HepG2 (cell line): ENCODE data around the gene ZNF391. TPM values are rescaled to one million over a fixed set of nuclear protein-coding genes. Genes with fewer than 3 reads are reported as not detected.

ENCODE experiments used
- HNRNPH1 ChIP-seq: fragments of 200-400 bp; formaldehyde crosslinking; optimal IDR thresholded peaks from 2 replicates; pipeline ENCODE3; 2017; ENCODE audit warnings: mild to moderate bottlenecking, low read depth, low read length
- KLF6 ChIP-seq: IDR thresholded peaks from 2 replicates; pipeline ENCODE4 v1.8.0; 2016; ENCODE audit warnings: missing biosample characterization, missing genetic modification reagents
- MED1 ChIP-seq: sonication (generic); formaldehyde crosslinking; IDR thresholded peaks from 2 replicates; pipeline ENCODE4 v1.4.0; 2020; ENCODE audit warnings: missing genetic modification reagents
- NBN ChIP-seq: fragments of 450-650 bp; conservative IDR thresholded peaks from 2 replicates; pipeline ENCODE4 v1.6.1; 2017
- NR2F1 ChIP-seq, 2 experiments: fragments of 450-650 bp in 1 of 2; formaldehyde crosslinking in 1 of 2; IDR thresholded peaks; 2 replicates each; pipeline versions ENCODE4 v1.5.0 to v1.6.1; 2016 to 2020; ENCODE audit warnings: mild to moderate bottlenecking in 1 of 2, missing compliant biosample characterization in 1 of 2, missing genetic modification reagents in 1 of 2, moderate library complexity in 1 of 2
- NR2F6 ChIP-seq, 2 experiments: IDR thresholded peaks; 2 replicates each; pipeline ENCODE4 v1.6.1; 2016; ENCODE audit warnings: antibody characterized with exemption in 1 of 2, mild to moderate bottlenecking in 1 of 2
- PHF5A ChIP-seq: IDR thresholded peaks from one replicate; pipeline ENCODE4 v1.6.1; 2018; ENCODE audit warnings: low read depth, missing genetic modification reagents; ENCODE audit not compliant: unreplicated experiment
- POGZ ChIP-seq: sonication (generic); formaldehyde crosslinking; IDR thresholded peaks from 2 replicates; pipeline ENCODE4 v1.4.0; 2020; ENCODE audit warnings: mild to moderate bottlenecking, missing genetic modification reagents
- REL ChIP-seq: sonication (generic); formaldehyde crosslinking; conservative IDR thresholded peaks from 2 replicates; pipeline ENCODE4 v1.8.0; 2022; ENCODE audit warnings: mild to moderate bottlenecking, missing genetic modification reagents, moderate library complexity
- SAP130 ChIP-seq: IDR thresholded peaks from 2 replicates; pipeline ENCODE4 v1.6.1; 2016; ENCODE audit warnings: low read depth
- SIN3B ChIP-seq: fragments of 150-350 bp; IDR thresholded peaks from 2 replicates; pipeline ENCODE4 v1.6.1; 2014; ENCODE audit warnings: low read length
- SP140L ChIP-seq: sonication (generic); formaldehyde crosslinking; IDR thresholded peaks from 2 replicates; pipeline ENCODE4 v1.4.0; 2020; ENCODE audit warnings: missing genetic modification reagents, borderline replicate concordance
- SRSF9 ChIP-seq: fragments of 200-400 bp; formaldehyde crosslinking; IDR thresholded peaks from 2 replicates; pipeline ENCODE4 v1.6.1; 2018; ENCODE audit warnings: borderline replicate concordance, mild to moderate bottlenecking, low read depth, low read length; ENCODE audit not compliant: insufficient read depth, poor library complexity, severe bottlenecking
- TEAD3 ChIP-seq: optimal IDR thresholded peaks from 2 replicates; pipeline ENCODE3; 2016; ENCODE audit warnings: borderline replicate concordance
- U2AF2 ChIP-seq: fragments of 200-400 bp; formaldehyde crosslinking; IDR thresholded peaks from 2 replicates; pipeline ENCODE4 v1.6.1; 2017; ENCODE audit warnings: low read depth, mild to moderate bottlenecking, low read length
- ZFP37 ChIP-seq: sonication (generic); formaldehyde crosslinking; IDR thresholded peaks from 2 replicates; pipeline ENCODE4 v1.4.0; 2020; ENCODE audit warnings: missing genetic modification reagents, borderline replicate concordance
- ZKSCAN8 ChIP-seq: IDR thresholded peaks from 2 replicates; pipeline ENCODE4 v1.6.1; 2016; ENCODE audit warnings: borderline replicate concordance, missing genetic modification reagents, missing compliant biosample characterization
- ZNF138 ChIP-seq: sonication (generic); formaldehyde crosslinking; IDR thresholded peaks from 2 replicates; pipeline ENCODE4 v1.5.0; 2020; ENCODE audit warnings: mild to moderate bottlenecking, low read depth, missing genetic modification reagents
- ZNF160 ChIP-seq: sonication (generic); formaldehyde crosslinking; IDR thresholded peaks from 2 replicates; pipeline ENCODE4 v1.8.0; 2022; ENCODE audit warnings: mild to moderate bottlenecking, inconsistent platforms, missing genetic modification reagents
- ZNF225 ChIP-seq: sonication (generic); formaldehyde crosslinking; IDR thresholded peaks from 2 replicates; pipeline ENCODE4 v1.4.0; 2020; ENCODE audit warnings: mild to moderate bottlenecking, missing genetic modification reagents
- ZNF326 ChIP-seq: sonication (generic); formaldehyde crosslinking; IDR thresholded peaks from 2 replicates; pipeline ENCODE4 v1.4.0; 2020; ENCODE audit warnings: missing genetic modification reagents, borderline replicate concordance
- ZNF333 ChIP-seq: sonication (generic); formaldehyde crosslinking; IDR thresholded peaks from 2 replicates; pipeline ENCODE4 v1.4.0; 2020; ENCODE audit warnings: mild to moderate bottlenecking, missing genetic modification reagents, borderline replicate concordance
- ZNF605 ChIP-seq: sonication (generic); formaldehyde crosslinking; IDR thresholded peaks from 2 replicates; pipeline ENCODE4 v1.8.0; 2022; ENCODE audit warnings: mild to moderate bottlenecking, missing genetic modification reagents
- ZNF782 ChIP-seq: sonication (generic); formaldehyde crosslinking; IDR thresholded peaks from 2 replicates; pipeline ENCODE4 v1.4.0; 2020; ENCODE audit warnings: missing genetic modification reagents, mild to moderate bottlenecking, borderline replicate concordance
- polyA plus RNA-seq, 8 experiments: library from polyadenylated mRNA; depleted of rRNA in 3 of 8; stranded (reverse) in 7 of 8; unstranded in 1 of 8; fragments of >200 nt; fragmentation: Illumina TruSeq in 4 of 8; extraction: Trizol in 4 of 8; gene quantifications; 2 replicates each; pipeline versions ENCODE4 v1.2.1 to v1.2.3, GENCODE V29; 2011 to 2016; ENCODE audit warnings: low read depth in 4 of 8, missing spikeins in 1 of 8, mixed read lengths in 1 of 8; ENCODE audit not compliant: insufficient read depth in 1 of 8
- total RNA-seq, 5 experiments: library from RNA; depleted of rRNA; stranded (reverse); fragments of >200 nt; fragmentation: Illumina TruSeq; extraction: Trizol; gene quantifications; 2 replicates each; pipeline ENCODE4 v1.2.3, GENCODE V29; 2016; ENCODE audit warnings: low read depth in 1 of 5
- TF ChIP-seq, protein P1 (sequence below): sonication (generic); formaldehyde crosslinking; IDR thresholded peaks from 2 replicates; pipeline ENCODE4 v1.5.0; 2020; ENCODE audit warnings: missing genetic modification reagents, mild to moderate bottlenecking, borderline replicate concordance
- TF ChIP-seq, protein P2 (sequence below): sonication (generic); formaldehyde crosslinking; IDR thresholded peaks from 2 replicates; pipeline ENCODE4 v1.4.0; 2020; ENCODE audit warnings: missing genetic modification reagents
- TF ChIP-seq, protein P3 (sequence below): sonication (generic); formaldehyde crosslinking; IDR thresholded peaks from 2 replicates; pipeline ENCODE4 v1.4.0; 2020; ENCODE audit warnings: mild to moderate bottlenecking, missing genetic modification reagents

The ZNF391 gene
- total and polyA plus RNA-seq, 2 of the 13 experiments (the other 11 are each of a cell fraction or from before 2014, with no cell fraction given): 0.78 to 1.7 TPM

DNA sequence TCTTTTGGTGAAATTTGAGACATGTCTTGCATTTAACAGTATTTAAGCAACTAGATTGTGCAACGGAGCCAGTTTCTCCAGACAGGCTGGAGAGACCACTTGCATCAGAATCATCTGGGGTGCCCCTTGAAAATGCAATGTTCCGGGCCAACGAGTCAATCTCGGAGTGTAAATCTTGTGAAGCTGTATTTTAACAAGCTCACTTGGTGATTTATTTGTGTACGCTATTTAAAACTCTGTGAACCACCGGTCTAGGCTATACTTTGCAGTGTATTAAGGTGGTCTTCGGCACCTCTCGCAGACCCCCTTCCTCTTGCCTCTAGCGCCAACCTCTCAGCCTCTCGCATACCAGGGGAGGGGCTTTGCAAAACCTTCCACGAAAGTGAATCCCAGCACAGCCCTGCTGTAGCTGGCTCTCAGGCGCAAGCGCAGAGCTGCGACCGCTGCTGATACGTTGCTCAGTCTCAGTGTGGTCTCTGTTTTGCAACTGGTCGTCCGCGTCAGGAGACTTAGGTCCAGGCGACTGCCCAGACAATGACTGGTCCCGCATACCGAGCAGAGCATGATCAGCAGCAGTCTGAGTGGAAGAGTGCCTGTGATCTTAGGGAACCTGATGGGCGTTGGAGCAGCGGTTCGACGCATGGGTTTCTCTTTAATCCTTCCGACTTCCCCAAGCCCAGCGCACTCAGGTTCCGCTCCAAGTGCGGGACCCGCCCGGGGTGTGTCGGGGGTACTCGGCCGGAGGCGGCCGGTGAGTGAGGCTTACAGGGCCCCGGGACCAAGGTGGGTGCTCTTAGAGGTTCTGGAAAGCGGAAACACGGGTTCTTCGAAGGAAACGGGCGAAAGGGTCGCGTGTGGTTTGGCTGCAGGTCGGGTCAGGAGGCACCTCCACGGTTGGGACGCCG is at the start of gene ZNF391 (continued):
- TF ChIP-seq, protein P1, sequence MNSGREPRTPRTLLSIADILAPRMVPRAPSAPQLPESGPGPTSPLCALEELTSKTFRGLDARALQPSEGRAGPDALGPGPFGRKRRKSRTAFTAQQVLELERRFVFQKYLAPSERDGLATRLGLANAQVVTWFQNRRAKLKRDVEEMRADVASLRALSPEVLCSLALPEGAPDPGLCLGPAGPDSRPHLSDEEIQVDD (CRISPR knock-in tag): no peak
- TF ChIP-seq SAP130 (CRISPR knock-in tag): no peak; the same call in none of the 2 replicates
- peak; percentile 94 for TF ChIP-seq ZNF782 (CRISPR knock-in tag)
- TF ChIP-seq SP140L: peak; percentile 87; the same call in 1 of the 2 replicates
- TF ChIP-seq, protein P2, sequence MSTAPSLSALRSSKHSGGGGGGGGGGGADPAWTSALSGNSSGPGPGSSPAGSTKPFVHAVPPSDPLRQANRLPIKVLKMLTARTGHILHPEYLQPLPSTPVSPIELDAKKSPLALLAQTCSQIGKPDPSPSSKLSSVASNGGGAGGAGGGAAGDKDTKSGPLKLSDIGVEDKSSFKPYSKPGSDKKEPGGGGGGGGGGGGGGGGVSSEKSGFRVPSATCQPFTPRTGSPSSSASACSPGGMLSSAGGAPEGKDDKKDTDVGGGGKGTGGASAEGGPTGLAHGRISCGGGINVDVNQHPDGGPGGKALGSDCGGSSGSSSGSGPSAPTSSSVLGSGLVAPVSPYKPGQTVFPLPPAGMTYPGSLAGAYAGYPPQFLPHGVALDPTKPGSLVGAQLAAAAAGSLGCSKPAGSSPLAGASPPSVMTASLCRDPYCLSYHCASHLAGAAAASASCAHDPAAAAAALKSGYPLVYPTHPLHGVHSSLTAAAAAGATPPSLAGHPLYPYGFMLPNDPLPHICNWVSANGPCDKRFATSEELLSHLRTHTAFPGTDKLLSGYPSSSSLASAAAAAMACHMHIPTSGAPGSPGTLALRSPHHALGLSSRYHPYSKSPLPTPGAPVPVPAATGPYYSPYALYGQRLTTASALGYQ (CRISPR knock-in tag): no peak
- TF ChIP-seq U2AF2: peak; percentile 69; the same call in 1 of the 2 replicates
- peak; percentile 88 for TF ChIP-seq ZNF160 (CRISPR knock-in tag)
- no peak for TF ChIP-seq NBN
- TF ChIP-seq NR2F6 (IDR thresholded peaks at IDR 0.05): no peak
- no peak; the same call in 1 of the 2 replicates for TF ChIP-seq NR2F6 (CRISPR knock-in tag; IDR thresholded peaks at IDR 0.05)
- no peak; the same call in 1 of the 2 replicates for TF ChIP-seq ZKSCAN8 (CRISPR knock-in tag)
- TF ChIP-seq ZNF326 (CRISPR knock-in tag): no peak
- peak; percentile 94 for TF ChIP-seq ZNF605 (CRISPR knock-in tag)
- TF ChIP-seq REL (CRISPR knock-in tag): no peak
- TF ChIP-seq MED1 (CRISPR knock-in tag): peak; percentile 82; the same call in 1 of the 2 replicates
- peak; percentile 77; the same call in 1 of the 2 replicates for TF ChIP-seq ZFP37 (CRISPR knock-in tag)
- peak; percentile 22; the same call in 1 of the 2 replicates for TF ChIP-seq ZNF138 (CRISPR knock-in tag)
- TF ChIP-seq SRSF9: no peak
- peak; percentile 82; the same call in 1 of the 2 replicates for TF ChIP-seq ZNF333 (CRISPR knock-in tag)
- peak; percentile 40 for TF ChIP-seq PHF5A (CRISPR knock-in tag)
- no peak; the same call in 1 of the 2 replicates for TF ChIP-seq KLF6
- no peak for TF ChIP-seq SIN3B
- no peak for TF ChIP-seq HNRNPH1
- 0 out of 4 replicates have a peak, but pooled peaks of 1 of the 2 experiments have one; percentile 30 for TF ChIP-seq NR2F1 (CRISPR knock-in tag; IDR thresholded peaks at IDR 0.05)
- peak; percentile 95 for TF ChIP-seq TEAD3
- TF ChIP-seq, protein P3, sequence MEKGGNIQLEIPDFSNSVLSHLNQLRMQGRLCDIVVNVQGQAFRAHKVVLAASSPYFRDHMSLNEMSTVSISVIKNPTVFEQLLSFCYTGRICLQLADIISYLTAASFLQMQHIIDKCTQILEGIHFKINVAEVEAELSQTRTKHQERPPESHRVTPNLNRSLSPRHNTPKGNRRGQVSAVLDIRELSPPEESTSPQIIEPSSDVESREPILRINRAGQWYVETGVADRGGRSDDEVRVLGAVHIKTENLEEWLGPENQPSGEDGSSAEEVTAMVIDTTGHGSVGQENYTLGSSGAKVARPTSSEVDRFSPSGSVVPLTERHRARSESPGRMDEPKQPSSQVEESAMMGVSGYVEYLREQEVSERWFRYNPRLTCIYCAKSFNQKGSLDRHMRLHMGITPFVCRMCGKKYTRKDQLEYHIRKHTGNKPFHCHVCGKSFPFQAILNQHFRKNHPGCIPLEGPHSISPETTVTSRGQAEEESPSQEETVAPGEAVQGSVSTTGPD (CRISPR knock-in tag): peak; percentile 69; the same call in 1 of the 2 replicates
- no peak for TF ChIP-seq ZNF225 (CRISPR knock-in tag)
- peak; percentile 100 for TF ChIP-seq POGZ (CRISPR knock-in tag)
